Measurements from ENCODE around the gene PTPRK.

- TF ChIP-seq CTCF (IDR thresholded peaks at IDR 0.05; ENCODE audit: control extremely low read depth in 1 of 3, insufficient read depth in 1 of 3, low read depth in 1 of 3, low read length in 3 of 3): no peak
- no peak for TF ChIP-seq EP300 (IDR thresholded peaks at IDR 0.05; ENCODE audit: borderline replicate concordance in 1 of 2, low read depth in 2 of 2, low read length in 2 of 2)
- no peak for TF ChIP-seq POLR2A (IDR thresholded peaks at IDR 0.05; ENCODE audit: control extremely low read depth in 1 of 2, low read depth in 2 of 2, low read length in 2 of 2)
- TF ChIP-seq ATF2 (IDR thresholded peaks at IDR 0.05; ENCODE audit: low read length): no peak
- no peak for TF ChIP-seq PHF8 (conservative IDR thresholded peaks at IDR 0.05; ENCODE audit: low read depth, low read length)
- TF ChIP-seq MAX (IDR thresholded peaks at IDR 0.05): no peak
Observed at GRCh38 chr6:128333581-128334223, 186.7 kb downstream of the PTPRK start.
